Measurements from ENCODE around the gene MTMR3.

DNA sequence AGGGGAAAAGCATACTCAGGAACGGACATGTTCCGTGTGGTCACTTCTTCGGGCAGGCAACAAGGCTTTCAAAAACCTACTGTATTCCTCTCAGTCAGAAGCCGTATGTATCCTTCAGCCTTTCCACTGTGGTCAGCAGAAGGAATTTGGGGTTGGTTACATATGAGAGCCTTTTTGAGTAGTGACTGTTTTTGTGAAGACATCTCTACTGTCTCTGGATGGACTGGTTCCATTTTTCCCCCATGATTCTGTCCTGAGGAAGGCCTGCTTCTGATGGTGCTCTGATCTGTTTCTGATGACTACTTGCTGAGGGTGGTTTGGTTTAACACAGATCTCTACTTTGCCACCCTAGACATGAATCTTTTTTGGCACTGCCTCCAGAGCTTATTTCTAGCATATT lies 133.6 kb downstream of the MTMR3 start:
- TF ChIP-seq RFX5 (IDR thresholded peaks at IDR 0.05; ENCODE audit: borderline replicate concordance, low read depth, low read length) (no peak), NANOG (IDR thresholded peaks at IDR 0.05; ENCODE audit: insufficient read depth, low read depth, low read length, poor library complexity, severe bottlenecking) (no peak)
